Measurements from ENCODE around the gene DGKQ. TPM values are rescaled to one million over a fixed set of nuclear protein-coding genes. Genes with fewer than 3 reads are reported as not detected.

DGKQ gene
- total RNA-seq, 1 experiment from 2014 or later, result 12.4 TPM

GRCh38 chr4:965048-965765 is 8.2 kb downstream of the DGKQ start:
- H3K27ac ChIP-seq (ENCODE audit: insufficient read length, low read depth, low read length), result no peak overlapping the region
- Mint-ChIP-seq H3K4me3 (no peak overlapping the region), H3K36me3 (ENCODE audit: insufficient read depth in 1 of 3, low read depth in 3 of 3) (no peaks in the 10 kb centered on the region), H3K9me3 (no peaks in the 10 kb centered on the region), H3K27me3 (ENCODE audit: low read depth) (no peaks in the 10 kb centered on the region), H3K4me1 (no peaks in the 10 kb centered on the region), H3K27ac (no peak overlapping the region)
- no peaks in the 10 kb centered on the region for H3K79me2 ChIP-seq (ENCODE audit: insufficient read depth, low read length)
- no peak overlapping the region for H2AK5ac ChIP-seq (ENCODE audit: insufficient read length, low read length)
- no peak overlapping the region for H4K5ac ChIP-seq (ENCODE audit: insufficient read length, low read depth, low read length)
- H3K18ac ChIP-seq (ENCODE audit: insufficient read length, low read depth, low read length), result no peak overlapping the region
- no peak overlapping the region for H3K56ac ChIP-seq (ENCODE audit: insufficient read length, low read depth, low read length)
- H2BK15ac ChIP-seq (ENCODE audit: low read depth, low read length), result no peak overlapping the region
- WGBS (ENCODE audit: extremely low coverage, insufficient read length, low lambda C conversion rate), result no CpG with 5 or more reads among the region's 26 CpGs
- H4K91ac ChIP-seq (ENCODE audit: insufficient read length, low read depth, low read length), result no peak overlapping the region
- H3T11ph ChIP-seq (ENCODE audit: low read length), result no peak overlapping the region
- H2AFZ ChIP-seq (ENCODE audit: low read length), result no peak overlapping the region
- no peaks in the 10 kb centered on the region for H3K9me3 ChIP-seq (ENCODE audit: control insufficient read depth, low read depth, low read length)
- H3K79me1 ChIP-seq (ENCODE audit: insufficient read depth, low read depth, low read length, poor library complexity, severe bottlenecking), result no peaks in the 10 kb centered on the region
- H2BK12ac ChIP-seq (ENCODE audit: insufficient read length, low read depth, low read length), result no peak overlapping the region
- no peak overlapping the region for H3K9ac ChIP-seq (ENCODE audit: extremely low read depth, insufficient read length, low read length)
- H2BK5ac ChIP-seq (ENCODE audit: insufficient read length, low read length), result no peak overlapping the region
- H3K23ac ChIP-seq (ENCODE audit: insufficient read length, low read depth, low read length), result no peak overlapping the region
- no peak overlapping the region for H3K4me2 ChIP-seq (ENCODE audit: insufficient read depth, insufficient read length, low read length)
- H2BK120ac ChIP-seq (ENCODE audit: low read depth, low read length, poor library complexity, severe bottlenecking), result no peak overlapping the region
- H4K20me1 ChIP-seq (ENCODE audit: control insufficient read depth, insufficient read depth, insufficient read length), result no peaks in the 10 kb centered on the region
- no peaks in the 10 kb centered on the region for H3K23me2 ChIP-seq (ENCODE audit: insufficient read length, low read depth, low read length, poor library complexity, severe bottlenecking)
- H3K14ac ChIP-seq (ENCODE audit: insufficient read depth, low read length), result no peak overlapping the region
- TF ChIP-seq CTCF (conservative IDR thresholded peaks at IDR 0.05), result no peak
- no peak for DNase-seq
- no peak overlapping the region for H4K8ac ChIP-seq (replicated peaks; ENCODE audit: insufficient read length, low read depth, low read length)
- no peaks in the 10 kb centered on the region for H3K4me1 ChIP-seq (ENCODE audit: insufficient read depth, low read length)
- no peak overlapping the region for H3K4ac ChIP-seq (ENCODE audit: low read depth, low read length)
- no peaks in the 10 kb centered on the region; the same call in 1 of the 2 replicates for H3K27me3 ChIP-seq (ENCODE audit: insufficient read depth, low read length)
- no peak overlapping the region for H2BK20ac ChIP-seq (ENCODE audit: low read depth, low read length, poor library complexity, severe bottlenecking)

Data from H9 (cell line).